Left hindlimb (tissue), 1 donor: ENCODE results near the gene ITGB5.
"Not testable (repeated sequence)": the region's sequence is repeated elsewhere in the genome, so short reads cannot be mapped to it uniquely, and the experiment has no call there.

Experiments
- DNase-seq: peaks from one replicate; pipeline ENCODE4 v3.0.0-alpha.2; 2018

The ITGB5 gene

GRCh38 chr3:124766113-124767095 is 120.8 kb downstream of the ITGB5 start:
- DNase-seq: peak; percentile 28

- DNase-seq: no peak
These were observed 121.8 kb downstream of the ITGB5 start for GRCh38 chr3:124765197-124765840.

- peak; percentile 47 for DNase-seq
These were observed 122.4 kb downstream of the ITGB5 start for GRCh38 chr3:124764746-124765145.

GRCh38 chr3:124763644-124764358 is 123.4 kb downstream of the ITGB5 start:
- DNase-seq: peak; percentile 22

- DNase-seq: no peak
These were observed 124.0 kb downstream of the ITGB5 start for GRCh38 chr3:124763206-124763605.

- DNase-seq: no peak
These were observed 124.5 kb downstream of the ITGB5 start for GRCh38 chr3:124762661-124763011.

GRCh38 chr3:124761935-124762660 is 125.1 kb downstream of the ITGB5 start:
- DNase-seq: no peak

- DNase-seq: peak; percentile 85
These were observed 125.8 kb downstream of the ITGB5 start for GRCh38 chr3:124761250-124761796.

- DNase-seq: no peak
These were observed 126.6 kb downstream of the ITGB5 start for GRCh38 chr3:124760601-124761000.

GRCh38 chr3:124759666-124760401 is 127.3 kb downstream of the ITGB5 start:
- no peak for DNase-seq

GRCh38 chr3:124758851-124759635 is 128.1 kb downstream of the ITGB5 start:
- DNase-seq: no peak

GRCh38 chr3:124757926-124758325 is 129.2 kb downstream of the ITGB5 start:
- DNase-seq: not testable (repeated sequence)

- DNase-seq: no peak
These were observed 135.1 kb downstream of the ITGB5 start for GRCh38 chr3:124752051-124752450.

GRCh38 chr3:124751501-124751900 is 135.7 kb downstream of the ITGB5 start:
- DNase-seq: no peak

- DNase-seq: not testable (repeated sequence)
These were observed 137.3 kb downstream of the ITGB5 start for GRCh38 chr3:124749877-124750276.

- no peak for DNase-seq
These were observed 138.5 kb downstream of the ITGB5 start for GRCh38 chr3:124748560-124749198.

- DNase-seq: no peak
These were observed 139.8 kb downstream of the ITGB5 start for GRCh38 chr3:124747111-124747981.

- no peak for DNase-seq
These were observed 141.4 kb downstream of the ITGB5 start for GRCh38 chr3:124745756-124746155.

GRCh38 chr3:124741027-124741426 is 146.1 kb downstream of the ITGB5 start:
- no peak for DNase-seq
